ENCODE measurements around the gene NES.
A peak's percentile ranks its signal among the peaks of the same experiment; 100 is the strongest.

Gene NES

DNA sequence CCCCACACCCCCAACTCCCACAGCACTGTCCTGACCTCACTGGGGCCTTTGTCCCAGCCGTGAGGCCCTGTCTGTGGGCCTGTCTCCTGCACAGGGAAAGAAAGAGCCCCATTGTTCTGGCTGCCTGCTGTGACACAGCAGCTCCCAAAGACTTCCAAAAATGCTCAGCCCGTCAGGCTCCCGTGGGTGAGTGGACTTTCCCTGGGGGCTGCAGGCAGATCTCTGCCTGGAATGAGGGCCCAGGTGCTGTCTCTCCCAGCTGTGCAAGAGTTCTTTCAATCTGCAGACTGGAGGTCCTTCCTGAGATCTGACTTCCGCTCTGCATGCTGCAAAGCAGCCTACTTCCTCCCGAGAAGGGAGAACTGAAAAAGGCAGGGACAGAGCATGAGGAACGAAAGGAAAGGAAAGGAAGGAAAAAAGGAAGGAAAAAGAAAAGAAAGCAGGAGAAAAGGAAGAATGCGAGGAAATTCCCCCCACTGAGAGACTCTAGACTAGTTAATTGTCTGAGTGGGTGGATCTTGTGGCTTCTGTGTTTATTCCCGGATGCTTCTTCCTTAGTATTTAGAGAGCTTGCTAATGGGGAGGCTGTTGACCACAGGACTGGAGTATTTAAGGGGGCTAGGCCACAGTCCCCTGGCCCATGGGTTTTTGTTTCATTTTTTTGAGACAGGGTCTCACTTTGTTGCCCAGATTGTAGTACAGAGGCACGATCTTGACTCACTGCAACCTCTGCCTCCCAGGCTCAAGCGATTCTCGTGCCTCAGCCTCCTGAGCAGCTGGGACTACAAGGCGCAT, 15.0 kb downstream of the NES start:
- H3K36me3 ChIP-seq (ENCODE audit: control insufficient read depth, insufficient read depth, low read length), result no peaks in the 10 kb centered on the region
- H3K27ac ChIP-seq, result peak overlapping the region; percentile 29
- H3K9me3 ChIP-seq (ENCODE audit: control insufficient read depth, low read length), result no peaks in the 10 kb centered on the region
- no peaks in the 10 kb centered on the region for H3K79me2 ChIP-seq
- H3K4me3 ChIP-seq (ENCODE audit: low read depth, low read length), result no peak overlapping the region
- H3K4me2 ChIP-seq (ENCODE audit: low read length), result no peak overlapping the region
- H3K27me3 ChIP-seq (ENCODE audit: control insufficient read depth, insufficient read depth, low read length), result no peaks in the 10 kb centered on the region
- TF ChIP-seq, protein P1, sequence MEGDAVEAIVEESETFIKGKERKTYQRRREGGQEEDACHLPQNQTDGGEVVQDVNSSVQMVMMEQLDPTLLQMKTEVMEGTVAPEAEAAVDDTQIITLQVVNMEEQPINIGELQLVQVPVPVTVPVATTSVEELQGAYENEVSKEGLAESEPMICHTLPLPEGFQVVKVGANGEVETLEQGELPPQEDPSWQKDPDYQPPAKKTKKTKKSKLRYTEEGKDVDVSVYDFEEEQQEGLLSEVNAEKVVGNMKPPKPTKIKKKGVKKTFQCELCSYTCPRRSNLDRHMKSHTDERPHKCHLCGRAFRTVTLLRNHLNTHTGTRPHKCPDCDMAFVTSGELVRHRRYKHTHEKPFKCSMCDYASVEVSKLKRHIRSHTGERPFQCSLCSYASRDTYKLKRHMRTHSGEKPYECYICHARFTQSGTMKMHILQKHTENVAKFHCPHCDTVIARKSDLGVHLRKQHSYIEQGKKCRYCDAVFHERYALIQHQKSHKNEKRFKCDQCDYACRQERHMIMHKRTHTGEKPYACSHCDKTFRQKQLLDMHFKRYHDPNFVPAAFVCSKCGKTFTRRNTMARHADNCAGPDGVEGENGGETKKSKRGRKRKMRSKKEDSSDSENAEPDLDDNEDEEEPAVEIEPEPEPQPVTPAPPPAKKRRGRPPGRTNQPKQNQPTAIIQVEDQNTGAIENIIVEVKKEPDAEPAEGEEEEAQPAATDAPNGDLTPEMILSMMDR (IDR thresholded peaks at IDR 0.05), result no peak
- no peak overlapping the region for H2AFZ ChIP-seq
- H3K4me1 ChIP-seq, result no peaks in the 10 kb centered on the region
- no peak overlapping the region for H3K9ac ChIP-seq

DNA sequence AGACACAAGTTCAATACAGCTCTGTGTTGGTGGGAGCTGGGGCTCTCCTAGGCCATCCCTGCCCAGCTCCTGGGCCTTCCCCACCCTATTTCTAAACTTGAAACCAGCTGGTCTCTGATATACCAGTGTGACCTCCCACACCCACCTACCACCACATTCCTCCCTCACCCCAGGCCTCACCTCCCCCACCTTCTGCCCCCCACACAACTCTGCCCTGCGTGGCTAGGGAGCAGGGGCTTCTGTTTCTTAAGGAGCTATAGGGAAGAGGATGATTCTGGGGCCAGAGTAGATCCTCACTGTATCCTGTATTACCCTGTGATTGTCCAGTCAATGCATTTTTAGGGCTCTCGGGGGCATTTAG, 16.5 kb downstream of the NES start:
- Histone ChIP-seq H3K36me3 (ENCODE audit: control insufficient read depth, insufficient read depth, low read length) (no peaks in the 10 kb centered on the region), H3K4me3 (ENCODE audit: low read depth, low read length) (no peak overlapping the region), H3K27me3 (ENCODE audit: control insufficient read depth, insufficient read depth, low read length) (no peaks in the 10 kb centered on the region), H3K27ac (peak overlapping the region; percentile 32), H3K4me2 (ENCODE audit: low read length) (no peak overlapping the region), H2AFZ (no peak overlapping the region), H3K79me2 (no peaks in the 10 kb centered on the region), H3K9ac (no peak overlapping the region), H3K4me1 (no peaks in the 10 kb centered on the region), H3K9me3 (ENCODE audit: control insufficient read depth, low read length) (no peaks in the 10 kb centered on the region)
- TF ChIP-seq, protein P1 (IDR thresholded peaks at IDR 0.05), result no peak

DNA sequence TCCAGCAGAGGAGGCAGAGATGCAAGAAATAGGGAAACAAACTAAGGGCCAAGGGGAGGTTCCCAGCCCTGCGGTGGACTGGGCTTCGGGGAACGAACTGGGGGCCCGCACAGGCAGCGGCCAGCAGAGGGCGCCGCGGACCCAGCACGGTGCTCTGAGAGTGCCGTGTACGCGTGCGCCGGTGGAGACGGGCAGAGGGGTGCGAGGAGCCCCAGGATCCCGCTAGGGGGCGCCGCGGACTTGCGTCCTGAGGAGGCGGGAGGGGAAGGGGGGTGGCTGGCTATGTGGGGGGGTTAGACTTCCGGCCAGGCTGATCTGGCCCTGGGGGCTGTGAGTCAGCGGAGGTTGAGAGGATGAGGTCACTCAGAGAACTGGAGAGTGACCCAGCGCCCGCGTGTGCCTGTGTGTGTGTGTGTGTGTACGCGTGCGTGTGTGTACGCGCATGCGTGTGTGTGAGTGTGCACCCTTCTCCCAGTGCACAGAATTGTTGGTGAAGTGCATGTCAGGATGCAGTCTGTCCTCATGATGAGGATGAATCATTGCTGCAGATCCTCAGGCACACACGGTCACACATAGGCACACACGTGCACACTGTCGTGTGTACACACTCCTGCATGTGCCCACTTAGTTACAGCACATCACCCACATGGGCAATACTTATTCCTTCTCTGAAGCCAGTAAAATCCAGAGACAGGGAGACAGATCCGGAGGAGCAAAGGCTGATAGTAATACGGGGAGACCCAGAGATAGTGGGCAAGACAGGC, 17.0 kb downstream of the NES start:
- Histone ChIP-seq H3K9me3 (ENCODE audit: control insufficient read depth, low read length) (no peaks in the 10 kb centered on the region), H3K27ac (no peak overlapping the region), H2AFZ (peak overlapping the region; percentile 33), H3K79me2 (no peaks in the 10 kb centered on the region), H3K4me3 (ENCODE audit: low read depth, low read length) (no peak overlapping the region), H3K9ac (no peak overlapping the region), H3K36me3 (ENCODE audit: control insufficient read depth, insufficient read depth, low read length) (no peaks in the 10 kb centered on the region), H3K27me3 (ENCODE audit: control insufficient read depth, insufficient read depth, low read length) (no peaks in the 10 kb centered on the region), H3K4me2 (ENCODE audit: low read length) (peak overlapping the region; percentile 3), H3K4me1 (no peaks in the 10 kb centered on the region)
- TF ChIP-seq, protein P1 (IDR thresholded peaks at IDR 0.05), result peak; percentile 94

DNA sequence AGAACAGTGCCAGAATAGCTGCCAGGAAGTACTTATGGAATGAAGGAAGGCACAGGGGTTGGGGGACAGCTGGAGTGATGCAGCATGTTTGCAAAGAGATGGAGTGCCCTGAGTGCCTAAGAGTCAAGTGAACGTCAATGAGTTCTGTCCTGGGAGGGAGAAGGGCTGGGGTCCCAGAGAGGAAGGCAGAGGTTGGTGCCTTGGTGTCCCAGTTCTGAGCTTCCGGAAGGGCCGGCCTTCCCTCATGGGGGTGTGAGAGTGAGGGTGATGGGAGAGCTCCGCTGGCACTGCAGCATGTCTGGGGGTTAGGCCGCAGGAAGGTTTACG, 17.6 kb downstream of the NES start:
- Histone ChIP-seq H3K27ac (no peak overlapping the region), H3K4me2 (ENCODE audit: low read length) (peak overlapping the region; percentile 3), H3K4me3 (ENCODE audit: low read depth, low read length) (no peak overlapping the region), H2AFZ (peak overlapping the region; percentile 33), H3K9me3 (ENCODE audit: control insufficient read depth, low read length) (no peaks in the 10 kb centered on the region), H3K79me2 (no peaks in the 10 kb centered on the region), H3K27me3 (ENCODE audit: control insufficient read depth, insufficient read depth, low read length) (no peaks in the 10 kb centered on the region), H3K4me1 (no peaks in the 10 kb centered on the region), H3K36me3 (ENCODE audit: control insufficient read depth, insufficient read depth, low read length) (no peaks in the 10 kb centered on the region), H3K9ac (no peak overlapping the region)
- TF ChIP-seq, protein P1 (IDR thresholded peaks at IDR 0.05), result no peak

All from parathyroid adenoma (tissue), 2 donors.